Mesothelial cell of epicardium (in vitro differentiated cells): Measurements from ENCODE around the gene ACADL. TPM values are rescaled to one million over a fixed set of nuclear protein-coding genes. Genes with fewer than 3 reads are reported as not detected.

Source experiments
- DNase-seq, 2 experiments: peaks; one replicate each; pipeline ENCODE4 v3.0.0; 2021; ENCODE audit warnings: low spot score in 2 of 2; ENCODE audit not compliant: unreplicated experiment in 2 of 2
- H3K27ac Mint-ChIP-seq: 2 replicates; pipeline ENCODE4 v1.8.0; 2021; ENCODE audit warnings: mixed read lengths
- H3K27me3 Mint-ChIP-seq: 2 replicates; pipeline ENCODE4 v1.8.0; 2021; ENCODE audit warnings: low read depth, mixed read lengths
- H3K36me3 Mint-ChIP-seq: 2 replicates; pipeline ENCODE4 v1.8.0; 2021; ENCODE audit warnings: mixed read lengths
- H3K4me1 Mint-ChIP-seq: 2 replicates; pipeline ENCODE4 v1.8.0; 2021; ENCODE audit warnings: mixed read lengths
- H3K4me3 Mint-ChIP-seq: 2 replicates; pipeline ENCODE4 v1.8.0; 2021; ENCODE audit warnings: mild to moderate bottlenecking, moderate library complexity, mixed read lengths
- H3K9me3 Mint-ChIP-seq: 2 replicates; pipeline ENCODE4 v1.8.0; 2021; ENCODE audit warnings: mixed read lengths
- total RNA-seq: library from RNA; stranded (reverse); gene quantifications from 3 replicates; pipeline ENCODE4 v1.2.1, GENCODE V29; 2021
- TF ChIP-seq, protein P1 (sequence below): fragments of 200-600 bp; sonication (generic); IDR thresholded peaks from one replicate; pipeline ENCODE4 v1.5.0; 2021; ENCODE audit warnings: antibody characterized with exemption; ENCODE audit not compliant: unreplicated experiment

ACADL gene
- total RNA-seq, 1 donor from 2014 or later, result 13.2 TPM

DNA sequence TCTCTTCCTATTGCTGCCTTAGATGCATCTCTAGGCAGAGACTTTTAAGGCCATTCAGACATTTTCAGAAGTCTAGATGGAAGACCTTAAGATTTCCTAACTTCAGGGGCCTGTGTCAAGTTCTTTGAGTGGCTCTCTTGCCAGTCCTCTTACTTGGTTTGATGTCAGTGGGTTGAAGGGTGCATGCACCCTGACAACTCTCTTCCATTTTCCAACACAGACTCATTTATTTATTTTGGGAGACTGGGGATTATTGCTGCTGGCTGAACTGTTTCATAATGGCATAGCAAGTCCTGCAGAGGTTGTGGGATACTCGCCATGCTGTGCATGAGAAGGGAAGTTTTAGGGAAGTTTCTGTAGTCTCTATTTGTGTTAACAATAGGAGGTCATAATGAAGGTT is 39.0 kb upstream of the ACADL start:
- H3K27me3 Mint-ChIP-seq, result peaks cover 11% of the 10 kb centered on the region
- H3K36me3 Mint-ChIP-seq, result no peaks in the 10 kb centered on the region
- H3K4me3 Mint-ChIP-seq, result no peak overlapping the region
- no peaks in the 10 kb centered on the region for H3K4me1 Mint-ChIP-seq
- TF ChIP-seq, protein P1, sequence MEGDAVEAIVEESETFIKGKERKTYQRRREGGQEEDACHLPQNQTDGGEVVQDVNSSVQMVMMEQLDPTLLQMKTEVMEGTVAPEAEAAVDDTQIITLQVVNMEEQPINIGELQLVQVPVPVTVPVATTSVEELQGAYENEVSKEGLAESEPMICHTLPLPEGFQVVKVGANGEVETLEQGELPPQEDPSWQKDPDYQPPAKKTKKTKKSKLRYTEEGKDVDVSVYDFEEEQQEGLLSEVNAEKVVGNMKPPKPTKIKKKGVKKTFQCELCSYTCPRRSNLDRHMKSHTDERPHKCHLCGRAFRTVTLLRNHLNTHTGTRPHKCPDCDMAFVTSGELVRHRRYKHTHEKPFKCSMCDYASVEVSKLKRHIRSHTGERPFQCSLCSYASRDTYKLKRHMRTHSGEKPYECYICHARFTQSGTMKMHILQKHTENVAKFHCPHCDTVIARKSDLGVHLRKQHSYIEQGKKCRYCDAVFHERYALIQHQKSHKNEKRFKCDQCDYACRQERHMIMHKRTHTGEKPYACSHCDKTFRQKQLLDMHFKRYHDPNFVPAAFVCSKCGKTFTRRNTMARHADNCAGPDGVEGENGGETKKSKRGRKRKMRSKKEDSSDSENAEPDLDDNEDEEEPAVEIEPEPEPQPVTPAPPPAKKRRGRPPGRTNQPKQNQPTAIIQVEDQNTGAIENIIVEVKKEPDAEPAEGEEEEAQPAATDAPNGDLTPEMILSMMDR, result no peak
- no peak overlapping the region for H3K27ac Mint-ChIP-seq
- no peaks in the 10 kb centered on the region for H3K9me3 Mint-ChIP-seq
- DNase-seq, result no peak

DNA sequence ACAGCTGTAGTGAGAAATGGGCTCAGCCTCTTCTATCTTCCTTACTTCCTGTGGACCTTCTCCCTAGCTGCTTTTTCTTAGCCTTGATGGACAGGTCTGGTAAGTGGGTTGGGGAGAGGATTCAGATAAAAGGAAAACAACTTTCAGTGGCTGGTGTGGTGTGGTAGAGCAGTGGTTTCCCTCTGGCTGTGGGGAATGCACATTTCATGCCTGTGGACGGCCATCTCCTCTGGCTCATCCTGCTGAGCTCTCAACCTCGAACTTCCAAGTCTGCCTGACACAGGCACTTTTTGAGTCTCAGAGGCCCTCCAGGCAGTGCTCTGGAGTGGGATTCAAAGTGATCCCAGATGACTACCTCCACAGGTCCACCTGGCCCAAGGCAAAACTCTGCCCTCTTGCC is 38.6 kb upstream of the ACADL start:
- H3K4me1 Mint-ChIP-seq, result no peaks in the 10 kb centered on the region
- TF ChIP-seq, protein P1, result no peak
- DNase-seq, result no peak
- H3K27me3 Mint-ChIP-seq, result peaks cover 10% of the 10 kb centered on the region
- H3K27ac Mint-ChIP-seq, result no peak overlapping the region
- H3K9me3 Mint-ChIP-seq, result no peaks in the 10 kb centered on the region
- H3K36me3 Mint-ChIP-seq, result no peaks in the 10 kb centered on the region
- H3K4me3 Mint-ChIP-seq, result no peak overlapping the region

DNA sequence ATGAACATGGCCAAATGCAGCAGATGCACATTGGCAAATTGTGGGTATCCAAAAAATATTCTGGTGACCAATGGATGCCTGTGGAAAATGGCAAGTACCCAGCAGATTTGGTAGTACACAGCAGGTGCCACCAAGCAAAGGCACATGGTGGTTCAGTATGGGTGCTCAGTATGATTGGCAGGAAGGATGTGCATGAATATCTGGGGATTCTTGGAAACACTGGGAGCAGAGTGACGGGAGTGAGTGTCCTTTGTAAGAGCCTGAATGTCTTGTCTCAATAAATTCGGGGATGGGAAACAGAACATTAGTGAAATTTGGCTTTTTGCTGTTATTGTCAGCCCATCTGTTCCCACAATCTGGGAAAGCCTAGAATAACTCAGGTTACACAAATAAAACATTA is 36.8 kb upstream of the ACADL start:
- H3K36me3 Mint-ChIP-seq, result no peaks in the 10 kb centered on the region
- no peak overlapping the region for H3K4me3 Mint-ChIP-seq
- TF ChIP-seq, protein P1, result no peak
- H3K27ac Mint-ChIP-seq, result no peak overlapping the region
- no peaks in the 10 kb centered on the region for H3K9me3 Mint-ChIP-seq
- no peaks in the 10 kb centered on the region for H3K4me1 Mint-ChIP-seq
- DNase-seq, result no peak
- H3K27me3 Mint-ChIP-seq, result no peaks in the 10 kb centered on the region

DNA sequence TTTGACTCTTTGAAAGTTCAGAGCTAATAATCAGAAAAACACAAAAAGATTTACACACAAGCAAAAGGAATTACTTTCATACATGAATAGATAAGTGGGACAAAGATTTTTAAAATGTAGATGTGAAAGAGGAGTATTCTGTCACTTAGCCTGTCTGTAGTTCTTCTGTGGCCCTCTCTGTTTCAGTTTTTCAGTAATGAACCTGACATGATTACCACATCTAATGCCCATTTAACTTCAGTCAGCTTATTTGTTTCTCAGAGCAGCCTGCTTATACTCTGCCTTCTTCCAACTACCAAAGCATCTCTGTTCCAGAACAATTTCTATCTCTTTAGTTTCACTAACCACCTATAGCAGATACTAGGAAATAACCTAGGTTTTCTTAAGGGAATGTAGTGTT is 34.4 kb upstream of the ACADL start:
- H3K9me3 Mint-ChIP-seq, result no peaks in the 10 kb centered on the region

DNA sequence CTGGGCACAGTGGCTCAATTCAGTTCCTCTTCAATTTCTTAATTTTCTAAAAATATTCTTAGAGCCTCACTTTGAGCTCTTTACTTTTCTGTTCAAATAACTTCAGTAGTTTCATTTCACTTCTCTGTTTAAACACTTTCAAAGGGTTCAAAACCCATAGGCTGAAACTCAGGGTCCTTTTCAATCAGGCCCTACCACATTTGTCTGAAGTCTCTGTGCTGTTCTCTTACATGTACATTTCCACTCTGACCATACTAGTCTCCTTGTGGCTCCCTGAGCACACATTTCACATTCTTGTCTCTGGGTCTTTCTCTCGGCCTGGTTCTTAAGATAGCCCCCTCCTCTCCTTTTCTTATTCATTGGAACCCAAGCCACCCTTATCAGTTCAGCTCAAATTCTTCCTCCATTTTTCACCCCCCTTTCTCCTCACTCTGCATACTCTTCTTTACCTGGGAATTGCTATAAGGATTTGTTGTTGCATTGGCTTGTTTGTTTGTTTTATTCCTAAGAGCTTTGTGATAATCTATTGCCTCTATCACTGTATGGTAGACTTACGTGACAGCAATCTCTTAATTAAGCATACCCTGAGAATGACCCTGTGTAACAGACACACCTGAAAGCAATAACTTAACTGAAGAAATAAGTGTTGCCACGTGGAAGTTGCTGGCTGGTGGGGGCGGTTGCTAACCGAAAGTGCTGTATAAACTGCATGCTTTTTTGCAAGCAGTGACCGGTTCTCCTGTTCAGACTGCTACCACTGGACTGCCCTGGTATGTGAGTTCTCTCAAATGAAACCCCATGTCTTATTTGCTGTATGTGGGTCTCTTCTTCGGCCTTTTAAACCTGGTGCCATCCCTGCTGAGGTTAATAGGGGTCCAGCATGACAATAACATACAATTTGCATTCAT is 27.7 kb upstream of the ACADL start:
- no peaks in the 10 kb centered on the region for H3K9me3 Mint-ChIP-seq
- no peaks in the 10 kb centered on the region for H3K36me3 Mint-ChIP-seq
- peak overlapping the region; percentile 3 for H3K27ac Mint-ChIP-seq
- no peak for DNase-seq
- TF ChIP-seq, protein P1, result no peak
- peaks cover 16% of the 10 kb centered on the region for H3K4me1 Mint-ChIP-seq
- H3K4me3 Mint-ChIP-seq, result no peak overlapping the region
- no peaks in the 10 kb centered on the region for H3K27me3 Mint-ChIP-seq

More for the DNA sequence above, 34.4 kb upstream of the ACADL start:
- no peak for DNase-seq
- Mint-ChIP-seq H3K36me3 (no peaks in the 10 kb centered on the region), H3K4me1 (no peaks in the 10 kb centered on the region), H3K27ac (no peak overlapping the region), H3K4me3 (no peak overlapping the region), H3K27me3 (no peaks in the 10 kb centered on the region)
- TF ChIP-seq, protein P1, result no peak
